ENCODE data around the gene ZHX3. TPM values are rescaled to one million over a fixed set of nuclear protein-coding genes. Genes with fewer than 3 reads are reported as not detected.

ZHX3 gene
- total and polyA plus RNA-seq, 9 of the 15 experiments (the other 6 are each of a cell fraction or from before 2014, with no cell fraction given) = 0.80 to 14.6 (median 4.9) TPM

DNA sequence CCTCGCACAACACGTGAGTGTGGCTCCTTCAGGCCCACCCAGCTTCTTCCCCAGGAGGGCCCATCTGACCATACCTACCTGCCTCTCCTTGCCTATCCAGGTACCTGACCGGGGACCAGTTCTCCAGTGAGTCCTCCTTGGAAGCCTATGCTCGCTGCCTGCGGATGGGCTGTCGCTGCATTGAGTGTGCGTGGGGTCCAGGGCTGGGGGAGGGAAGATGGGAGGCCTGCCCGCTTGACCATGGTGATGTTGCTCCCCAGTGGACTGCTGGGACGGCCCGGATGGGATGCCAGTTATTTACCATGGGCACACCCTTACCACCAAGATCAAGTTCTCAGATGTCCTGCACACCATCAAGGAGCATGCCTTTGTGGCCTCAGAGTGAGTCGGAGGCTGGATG is 153.7 kb downstream of the ZHX3 start (continued):
- TF ChIP-seq, protein P1, sequence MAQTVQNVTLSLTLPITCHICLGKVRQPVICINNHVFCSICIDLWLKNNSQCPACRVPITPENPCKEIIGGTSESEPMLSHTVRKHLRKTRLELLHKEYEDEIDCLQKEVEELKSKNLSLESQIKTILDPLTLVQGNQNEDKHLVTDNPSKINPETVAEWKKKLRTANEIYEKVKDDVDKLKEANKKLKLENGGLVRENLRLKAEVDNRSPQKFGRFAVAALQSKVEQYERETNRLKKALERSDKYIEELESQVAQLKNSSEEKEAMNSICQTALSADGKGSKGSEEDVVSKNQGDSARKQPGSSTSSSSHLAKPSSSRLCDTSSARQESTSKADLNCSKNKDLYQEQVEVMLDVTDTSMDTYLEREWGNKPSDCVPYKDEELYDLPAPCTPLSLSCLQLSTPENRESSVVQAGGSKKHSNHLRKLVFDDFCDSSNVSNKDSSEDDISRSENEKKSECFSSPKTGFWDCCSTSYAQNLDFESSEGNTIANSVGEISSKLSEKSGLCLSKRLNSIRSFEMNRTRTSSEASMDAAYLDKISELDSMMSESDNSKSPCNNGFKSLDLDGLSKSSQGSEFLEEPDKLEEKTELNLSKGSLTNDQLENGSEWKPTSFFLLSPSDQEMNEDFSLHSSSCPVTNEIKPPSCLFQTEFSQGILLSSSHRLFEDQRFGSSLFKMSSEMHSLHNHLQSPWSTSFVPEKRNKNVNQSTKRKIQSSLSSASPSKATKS (CRISPR knock-in tag; IDR thresholded peaks at IDR 0.05) = no peak
- no peak for TF ChIP-seq MCM7 (IDR thresholded peaks at IDR 0.05)
- no peak for TF ChIP-seq TCF3 (CRISPR knock-in tag; IDR thresholded peaks at IDR 0.05)
- TF ChIP-seq, protein P2, sequence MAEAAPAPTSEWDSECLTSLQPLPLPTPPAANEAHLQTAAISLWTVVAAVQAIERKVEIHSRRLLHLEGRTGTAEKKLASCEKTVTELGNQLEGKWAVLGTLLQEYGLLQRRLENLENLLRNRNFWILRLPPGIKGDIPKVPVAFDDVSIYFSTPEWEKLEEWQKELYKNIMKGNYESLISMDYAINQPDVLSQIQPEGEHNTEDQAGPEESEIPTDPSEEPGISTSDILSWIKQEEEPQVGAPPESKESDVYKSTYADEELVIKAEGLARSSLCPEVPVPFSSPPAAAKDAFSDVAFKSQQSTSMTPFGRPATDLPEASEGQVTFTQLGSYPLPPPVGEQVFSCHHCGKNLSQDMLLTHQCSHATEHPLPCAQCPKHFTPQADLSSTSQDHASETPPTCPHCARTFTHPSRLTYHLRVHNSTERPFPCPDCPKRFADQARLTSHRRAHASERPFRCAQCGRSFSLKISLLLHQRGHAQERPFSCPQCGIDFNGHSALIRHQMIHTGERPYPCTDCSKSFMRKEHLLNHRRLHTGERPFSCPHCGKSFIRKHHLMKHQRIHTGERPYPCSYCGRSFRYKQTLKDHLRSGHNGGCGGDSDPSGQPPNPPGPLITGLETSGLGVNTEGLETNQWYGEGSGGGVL (CRISPR knock-in tag; IDR thresholded peaks at IDR 0.05) = no peak
- no peak for TF ChIP-seq CBX2 (IDR thresholded peaks at IDR 0.05; ENCODE audit: insufficient read depth, low read length, poor library complexity, severe bottlenecking)
- no peak for TF ChIP-seq SAP30 (IDR thresholded peaks at IDR 0.05; ENCODE audit: borderline replicate concordance, insufficient read depth, low read depth, low read length, poor library complexity, severe bottlenecking)
- TF ChIP-seq ZKSCAN8 (CRISPR knock-in tag; IDR thresholded peaks at IDR 0.05) = no peak
- no peak for TF ChIP-seq POLR2A (conservative IDR thresholded peaks at IDR 0.05)
